ENCODE measurements around the gene CYP27B1. TPM values are rescaled to one million over a fixed set of nuclear protein-coding genes. Genes with fewer than 3 reads are reported as not detected.

Gene CYP27B1
- total and polyA plus RNA-seq, 9 of the 15 experiments (the other 6 are each of a cell fraction or from before 2014, with no cell fraction given), result 0.18 to 4.2 (median 1.8) TPM

- TF ChIP-seq, protein P1, sequence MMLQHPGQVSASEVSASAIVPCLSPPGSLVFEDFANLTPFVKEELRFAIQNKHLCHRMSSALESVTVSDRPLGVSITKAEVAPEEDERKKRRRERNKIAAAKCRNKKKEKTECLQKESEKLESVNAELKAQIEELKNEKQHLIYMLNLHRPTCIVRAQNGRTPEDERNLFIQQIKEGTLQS (IDR thresholded peaks at IDR 0.05), result peak; percentile 91
- TF ChIP-seq, protein P1 (CRISPR knock-in tag; conservative IDR thresholded peaks at IDR 0.05), result peak; percentile 95
- TF ChIP-seq RCOR1 (IDR thresholded peaks at IDR 0.05; ENCODE audit: borderline replicate concordance in 1 of 2, low read depth in 2 of 2, low read length in 2 of 2) (peak in 1 of 2 experiments; percentile 81; a peak in 2 of 4 replicates), DACH1 (IDR thresholded peaks at IDR 0.05; ENCODE audit: partially characterized antibody) (peak; percentile 63), ZNF589 (CRISPR knock-in tag; IDR thresholded peaks at IDR 0.05; ENCODE audit: low read depth) (peak; percentile 93), TBL1XR1 (IDR thresholded peaks at IDR 0.05; ENCODE audit: low read length in 2 of 2) (peak in 1 of 2 experiments; percentile 36; a peak in 2 of 4 replicates), SMC3 (conservative IDR thresholded peaks at IDR 0.05; ENCODE audit: insufficient read depth, low read depth, low read length) (no peak), MXI1 (IDR thresholded peaks at IDR 0.05; ENCODE audit: low read depth, low read length) (peak; percentile 89; the same call in 1 of the 2 replicates), CC2D1A (IDR thresholded peaks at IDR 0.05) (no peak; the same call in 1 of the 2 replicates), ATF7 (IDR thresholded peaks at IDR 0.05) (peak; percentile 88), ZNF12 (CRISPR knock-in tag; IDR thresholded peaks at IDR 0.05) (no peak; the same call in 1 of the 2 replicates), POLR2H (tag; IDR thresholded peaks at IDR 0.05; ENCODE audit: low read depth) (peak; percentile 88), CBX3 (IDR thresholded peaks at IDR 0.05; ENCODE audit: borderline replicate concordance in 1 of 2, low read length in 2 of 2) (peak in 1 of 2 experiments; percentile 71; a peak in 1 of 3 replicates), FIP1L1 (IDR thresholded peaks at IDR 0.05; ENCODE audit: low read depth, low read length, poor library complexity, severe bottlenecking) (peak; percentile 76), SAFB2 (IDR thresholded peaks at IDR 0.05; ENCODE audit: borderline replicate concordance, low read depth, low read length, severe bottlenecking) (no peak)
- TF ChIP-seq, protein P2, sequence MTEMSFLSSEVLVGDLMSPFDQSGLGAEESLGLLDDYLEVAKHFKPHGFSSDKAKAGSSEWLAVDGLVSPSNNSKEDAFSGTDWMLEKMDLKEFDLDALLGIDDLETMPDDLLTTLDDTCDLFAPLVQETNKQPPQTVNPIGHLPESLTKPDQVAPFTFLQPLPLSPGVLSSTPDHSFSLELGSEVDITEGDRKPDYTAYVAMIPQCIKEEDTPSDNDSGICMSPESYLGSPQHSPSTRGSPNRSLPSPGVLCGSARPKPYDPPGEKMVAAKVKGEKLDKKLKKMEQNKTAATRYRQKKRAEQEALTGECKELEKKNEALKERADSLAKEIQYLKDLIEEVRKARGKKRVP (CRISPR knock-in tag; IDR thresholded peaks at IDR 0.05), result peak; percentile 38; the same call in 1 of the 2 replicates
- TF ChIP-seq, protein P3, sequence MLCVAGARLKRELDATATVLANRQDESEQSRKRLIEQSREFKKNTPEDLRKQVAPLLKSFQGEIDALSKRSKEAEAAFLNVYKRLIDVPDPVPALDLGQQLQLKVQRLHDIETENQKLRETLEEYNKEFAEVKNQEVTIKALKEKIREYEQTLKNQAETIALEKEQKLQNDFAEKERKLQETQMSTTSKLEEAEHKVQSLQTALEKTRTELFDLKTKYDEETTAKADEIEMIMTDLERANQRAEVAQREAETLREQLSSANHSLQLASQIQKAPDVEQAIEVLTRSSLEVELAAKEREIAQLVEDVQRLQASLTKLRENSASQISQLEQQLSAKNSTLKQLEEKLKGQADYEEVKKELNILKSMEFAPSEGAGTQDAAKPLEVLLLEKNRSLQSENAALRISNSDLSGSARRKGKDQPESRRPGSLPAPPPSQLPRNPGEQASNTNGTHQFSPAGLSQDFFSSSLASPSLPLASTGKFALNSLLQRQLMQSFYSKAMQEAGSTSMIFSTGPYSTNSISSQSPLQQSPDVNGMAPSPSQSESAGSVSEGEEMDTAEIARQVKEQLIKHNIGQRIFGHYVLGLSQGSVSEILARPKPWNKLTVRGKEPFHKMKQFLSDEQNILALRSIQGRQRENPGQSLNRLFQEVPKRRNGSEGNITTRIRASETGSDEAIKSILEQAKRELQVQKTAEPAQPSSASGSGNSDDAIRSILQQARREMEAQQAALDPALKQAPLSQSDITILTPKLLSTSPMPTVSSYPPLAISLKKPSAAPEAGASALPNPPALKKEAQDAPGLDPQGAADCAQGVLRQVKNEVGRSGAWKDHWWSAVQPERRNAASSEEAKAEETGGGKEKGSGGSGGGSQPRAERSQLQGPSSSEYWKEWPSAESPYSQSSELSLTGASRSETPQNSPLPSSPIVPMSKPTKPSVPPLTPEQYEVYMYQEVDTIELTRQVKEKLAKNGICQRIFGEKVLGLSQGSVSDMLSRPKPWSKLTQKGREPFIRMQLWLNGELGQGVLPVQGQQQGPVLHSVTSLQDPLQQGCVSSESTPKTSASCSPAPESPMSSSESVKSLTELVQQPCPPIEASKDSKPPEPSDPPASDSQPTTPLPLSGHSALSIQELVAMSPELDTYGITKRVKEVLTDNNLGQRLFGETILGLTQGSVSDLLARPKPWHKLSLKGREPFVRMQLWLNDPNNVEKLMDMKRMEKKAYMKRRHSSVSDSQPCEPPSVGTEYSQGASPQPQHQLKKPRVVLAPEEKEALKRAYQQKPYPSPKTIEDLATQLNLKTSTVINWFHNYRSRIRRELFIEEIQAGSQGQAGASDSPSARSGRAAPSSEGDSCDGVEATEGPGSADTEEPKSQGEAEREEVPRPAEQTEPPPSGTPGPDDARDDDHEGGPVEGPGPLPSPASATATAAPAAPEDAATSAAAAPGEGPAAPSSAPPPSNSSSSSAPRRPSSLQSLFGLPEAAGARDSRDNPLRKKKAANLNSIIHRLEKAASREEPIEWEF (CRISPR knock-in tag; IDR thresholded peaks at IDR 0.05), result peak; percentile 8; the same call in 1 of the 2 replicates
These were observed 14.8 kb downstream of the CYP27B1 start, which contains the start of gene CDK4 (continued) for GRCh38 chr12:57751788-57752667.
